ENCODE data around the gene CASS4. TPM values are rescaled to one million over a fixed set of nuclear protein-coding genes. Genes with fewer than 3 reads are reported as not detected.

CASS4 gene
- polyA plus RNA-seq, 1 donor (not counting 4 experiments of a cell fraction or from before 2014, with no cell fraction given): 0.01 TPM

- no peaks in the 10 kb centered on the region for H3K79me2 ChIP-seq (ENCODE audit: control insufficient read depth, insufficient read depth, low read length)
- H3K9me3 ChIP-seq (ENCODE audit: control insufficient read depth, low read depth, low read length): no peaks in the 10 kb centered on the region
- H3K4me1 ChIP-seq (ENCODE audit: control insufficient read depth, extremely low read depth, insufficient read depth, low read length): peaks cover 13% of the 10 kb centered on the region
- H4K20me1 ChIP-seq (ENCODE audit: control insufficient read depth, extremely low read depth, insufficient read depth, low read length): no peaks in the 10 kb centered on the region
- DNase-seq (ENCODE audit: low read depth, low spot score): no peak
- no peak overlapping the region for H2AFZ ChIP-seq (ENCODE audit: control insufficient read depth, low read length)
- no peak overlapping the region for H3K9ac ChIP-seq (ENCODE audit: control insufficient read depth, extremely low read depth, insufficient read depth, low read length)
- no peak overlapping the region for H3K27ac ChIP-seq (ENCODE audit: control insufficient read depth, insufficient read depth, low read length)
- no peak for FAIRE-seq
- H3K27me3 ChIP-seq (ENCODE audit: control insufficient read depth, extremely low read depth, insufficient read depth, low read length): no peaks in the 10 kb centered on the region
- H3K9me1 ChIP-seq (ENCODE audit: control insufficient read depth, extremely low read depth, insufficient read depth, low read length): no peaks in the 10 kb centered on the region
- TF ChIP-seq EZH2 (IDR thresholded peaks at IDR 0.05; ENCODE audit: low read length) (no peak), CTCF (optimal IDR thresholded peaks at IDR 0.05 in 1 of 3, IDR thresholded peaks at IDR 0.05 in 1 of 3, conservative IDR thresholded peaks at IDR 0.05 in 1 of 3; ENCODE audit: extremely low read depth in 1 of 3, insufficient read depth in 2 of 3, low read length in 3 of 3) (no peak)
- no peak overlapping the region for H3K4me2 ChIP-seq (ENCODE audit: control insufficient read depth, extremely low read depth, insufficient read depth, low read depth, low read length)
- dilution Hi-C loops (cut with MboI; ENCODE audit: extremely low pct_ligation_motif_present, low sequenced_read_pairs): no loop called here
- H3K4me3 ChIP-seq (ENCODE audit: control insufficient read depth in 2 of 3, extremely low read depth in 1 of 3, insufficient read depth in 2 of 3, low read depth in 1 of 3, low read length in 3 of 3): no peak overlapping the region
- no peaks in the 10 kb centered on the region for H3K36me3 ChIP-seq (ENCODE audit: control insufficient read depth in 2 of 2, extremely low read depth in 1 of 2, insufficient read depth in 2 of 2, low read length in 2 of 2)
These were observed 17.9 kb downstream of the CASS4 start for GRCh38 chr20:56429941-56430340.

- Histone ChIP-seq H3K4me3 (ENCODE audit: control insufficient read depth in 2 of 3, extremely low read depth in 1 of 3, insufficient read depth in 2 of 3, low read depth in 1 of 3, low read length in 3 of 3) (no peak overlapping the region), H4K20me1 (ENCODE audit: control insufficient read depth, extremely low read depth, insufficient read depth, low read length) (no peaks in the 10 kb centered on the region), H3K4me1 (ENCODE audit: control insufficient read depth, extremely low read depth, insufficient read depth, low read length) (peaks cover 13% of the 10 kb centered on the region), H3K9me3 (ENCODE audit: control insufficient read depth, low read depth, low read length) (no peaks in the 10 kb centered on the region), H3K27me3 (ENCODE audit: control insufficient read depth, extremely low read depth, insufficient read depth, low read length) (no peaks in the 10 kb centered on the region), H3K36me3 (ENCODE audit: control insufficient read depth in 2 of 2, extremely low read depth in 1 of 2, insufficient read depth in 2 of 2, low read length in 2 of 2) (no peaks in the 10 kb centered on the region), H3K79me2 (ENCODE audit: control insufficient read depth, insufficient read depth, low read length) (no peaks in the 10 kb centered on the region), H3K27ac (ENCODE audit: control insufficient read depth, insufficient read depth, low read length) (no peak overlapping the region), H3K9me1 (ENCODE audit: control insufficient read depth, extremely low read depth, insufficient read depth, low read length) (no peaks in the 10 kb centered on the region), H3K9ac (ENCODE audit: control insufficient read depth, extremely low read depth, insufficient read depth, low read length) (no peak overlapping the region), H3K4me2 (ENCODE audit: control insufficient read depth, extremely low read depth, insufficient read depth, low read depth, low read length) (no peak overlapping the region), H2AFZ (ENCODE audit: control insufficient read depth, low read length) (no peak overlapping the region)
- dilution Hi-C loops (cut with MboI; ENCODE audit: extremely low pct_ligation_motif_present, low sequenced_read_pairs): no loop called here
- TF ChIP-seq CTCF (optimal IDR thresholded peaks at IDR 0.05 in 1 of 3, IDR thresholded peaks at IDR 0.05 in 1 of 3, conservative IDR thresholded peaks at IDR 0.05 in 1 of 3; ENCODE audit: extremely low read depth in 1 of 3, insufficient read depth in 2 of 3, low read length in 3 of 3) (no peak), EZH2 (IDR thresholded peaks at IDR 0.05; ENCODE audit: low read length) (no peak)
- FAIRE-seq: no peak
- DNase-seq (ENCODE audit: low read depth, low spot score): no peak
These were observed 18.4 kb downstream of the CASS4 start for GRCh38 chr20:56430461-56430860.

Data from keratinocyte (primary cell).